CD14-positive monocyte (primary cell): ENCODE measurements around the gene MIGA2. TPM values are rescaled to one million over a fixed set of nuclear protein-coding genes. Genes with fewer than 3 reads are reported as not detected.
A peak's percentile ranks its signal among the peaks of the same experiment; 100 is the strongest.

Experiments
- DNase-seq, 3 donors: peaks; one replicate each; pipeline ENCODE4 v3.0.0-alpha.2; 2011 to 2022
- H2AFZ ChIP-seq: 2 replicates; pipeline ENCODE4 v1.6.0; 2012; ENCODE audit warnings: mild to moderate bottlenecking, low read depth, low read length, inconsistent platforms; ENCODE audit not compliant: insufficient read depth, poor library complexity, severe bottlenecking
- H3K27ac ChIP-seq, 2 donors: 1 replicate in 1 of 2; 2 replicates in 1 of 2; pipeline ENCODE4 v1.5.1; 2012 to 2013; ENCODE audit warnings: low read length in 2 of 2, control low read depth in 1 of 2, inconsistent platforms in 1 of 2, low read depth in 1 of 2, mild to moderate bottlenecking in 1 of 2
- H3K27me3 ChIP-seq, 2 donors: one replicate each; pipeline versions ENCODE4 v1.6.0 to v1.6.1; 2011 to 2013; ENCODE audit warnings: low read length in 2 of 2; ENCODE audit not compliant: control insufficient read depth in 2 of 2, insufficient read depth in 2 of 2
- H3K36me3 ChIP-seq, 2 donors: replicated peaks in 1 of 2; 1 replicate in 1 of 2; 2 replicates in 1 of 2; pipeline versions ENCODE4 v1.5.1 to v1.6.1; 2012 to 2013; ENCODE audit warnings: low read length in 2 of 2, control low read depth in 1 of 2, inconsistent platforms in 1 of 2, mild to moderate bottlenecking in 1 of 2; ENCODE audit not compliant: insufficient read depth in 2 of 2, control insufficient read depth in 1 of 2
- H3K4me1 ChIP-seq, 2 donors: 1 replicate in 1 of 2; 2 replicates in 1 of 2; pipeline versions ENCODE4 v1.5.1 to v1.6.1; 2012 to 2013; ENCODE audit warnings: low read length in 2 of 2, control low read depth in 1 of 2, inconsistent platforms in 1 of 2, mild to moderate bottlenecking in 1 of 2, moderate library complexity in 1 of 2; ENCODE audit not compliant: insufficient read depth in 2 of 2, control insufficient read depth in 1 of 2
- H3K4me2 ChIP-seq: replicated peaks from 2 replicates; pipeline ENCODE3; 2012; ENCODE audit warnings: low read length, moderate library complexity, mild to moderate bottlenecking; ENCODE audit not compliant: poor library complexity, severe bottlenecking; ENCODE audit errors: extremely low read depth
- H3K4me3 ChIP-seq, 3 experiments: fragments of 200-600 bp in 1 of 3; sonication (generic) in 1 of 3; replicated peaks in 1 of 3; 1 replicate in 2 of 3; 2 replicates in 1 of 3; pipeline ENCODE4 v1.5.1; 2011 to 2013; ENCODE audit warnings: low read length in 3 of 3, mild to moderate bottlenecking in 3 of 3, control low read depth in 2 of 3, low read depth in 2 of 3, inconsistent platforms in 1 of 3, moderate library complexity in 1 of 3
- H3K79me2 ChIP-seq: 2 replicates; pipeline ENCODE4 v1.6.0; 2012; ENCODE audit warnings: mild to moderate bottlenecking, control low read depth, inconsistent platforms, low read length, moderate library complexity; ENCODE audit not compliant: insufficient read depth
- H3K9ac ChIP-seq: 2 replicates; pipeline ENCODE4 v1.6.0; 2017; ENCODE audit warnings: low read length, mild to moderate bottlenecking; ENCODE audit not compliant: insufficient read depth, poor library complexity, severe bottlenecking
- H3K9me3 ChIP-seq, 2 donors: replicated peaks in 1 of 2; 1 replicate in 1 of 2; 2 replicates in 1 of 2; pipeline versions ENCODE4 v1.5.1 to v1.6.1; 2012 to 2013; ENCODE audit warnings: low read length in 2 of 2, control low read depth in 1 of 2; ENCODE audit not compliant: control insufficient read depth in 1 of 2, insufficient read depth in 1 of 2
- H4K20me1 ChIP-seq: 2 replicates; pipeline ENCODE4 v1.6.0; 2012; ENCODE audit warnings: mild to moderate bottlenecking, low read length, control low read depth, moderate library complexity; ENCODE audit not compliant: insufficient read depth
- H3K27ac Mint-ChIP-seq, 7 donors: one replicate each; pipeline ENCODE4 v1.8.0; 2020; ENCODE audit warnings: mild to moderate bottlenecking in 7 of 7, mixed read lengths in 7 of 7, moderate library complexity in 6 of 7, inconsistent platforms in 2 of 7
- H3K27me3 Mint-ChIP-seq, 3 donors: one replicate each; pipeline ENCODE4 v1.8.0; 2021 to 2022; ENCODE audit warnings: low read depth in 3 of 3, mild to moderate bottlenecking in 3 of 3, mixed read lengths in 3 of 3, moderate library complexity in 3 of 3, inconsistent platforms in 1 of 3
- H3K36me3 Mint-ChIP-seq, 2 donors: one replicate each; pipeline ENCODE4 v1.8.0; 2020; ENCODE audit warnings: mixed read lengths in 2 of 2, inconsistent platforms in 1 of 2, mild to moderate bottlenecking in 1 of 2
- H3K4me1 Mint-ChIP-seq: one replicate; pipeline ENCODE4 v1.8.0; 2020; ENCODE audit warnings: mild to moderate bottlenecking, mixed read lengths
- H3K4me3 Mint-ChIP-seq, 2 donors: one replicate each; pipeline ENCODE4 v1.8.0; 2020; ENCODE audit warnings: mild to moderate bottlenecking in 2 of 2, mixed read lengths in 2 of 2, moderate library complexity in 1 of 2
- H3K9me3 Mint-ChIP-seq, 7 donors: one replicate each; pipeline ENCODE4 v1.8.0; 2020 to 2022; ENCODE audit warnings: mixed read lengths in 7 of 7, mild to moderate bottlenecking in 6 of 7, moderate library complexity in 6 of 7, inconsistent platforms in 2 of 7
- WGBS: methylation state at CpG from one replicate; pipeline ENCODE4 v1.1.5; 2013; ENCODE audit warnings: missing lambda C conversion rate; ENCODE audit not compliant: insufficient coverage; 5-methylcytosine and 5-hydroxymethylcytosine counted together
- intact Hi-C, 2 donors: fragments of 100-400 bp; cut with micrococcal nuclease; formaldehyde crosslinking; loops; one replicate each; pipeline versions ENCODE4 v1.15.0 to v1.15.1; 2023
- polyA plus RNA-seq, 3 donors: library from polyadenylated mRNA; depleted of rRNA in 1 of 3; unstranded in 2 of 3; stranded (reverse) in 1 of 3; fragments of 300-500 nt in 2 of 3; fragments of >200 nt in 1 of 3; fragmentation: Illumina TruSeq in 2 of 3; gene quantifications; 1 replicate in 2 of 3; 2 replicates in 1 of 3; pipeline ENCODE4 v1.2.3, GENCODE V29; 2012 to 2021
- TF ChIP-seq, protein P1 (sequence below): fragments of 200-600 bp; IDR thresholded peaks from one replicate; pipeline ENCODE4 v1.8.0; 2022; ENCODE audit warnings: antibody characterized with exemption, mild to moderate bottlenecking

The MIGA2 gene
- polyA plus RNA-seq, 3 donors = 1.9 to 45.4 (median 5.9) TPM

DNA sequence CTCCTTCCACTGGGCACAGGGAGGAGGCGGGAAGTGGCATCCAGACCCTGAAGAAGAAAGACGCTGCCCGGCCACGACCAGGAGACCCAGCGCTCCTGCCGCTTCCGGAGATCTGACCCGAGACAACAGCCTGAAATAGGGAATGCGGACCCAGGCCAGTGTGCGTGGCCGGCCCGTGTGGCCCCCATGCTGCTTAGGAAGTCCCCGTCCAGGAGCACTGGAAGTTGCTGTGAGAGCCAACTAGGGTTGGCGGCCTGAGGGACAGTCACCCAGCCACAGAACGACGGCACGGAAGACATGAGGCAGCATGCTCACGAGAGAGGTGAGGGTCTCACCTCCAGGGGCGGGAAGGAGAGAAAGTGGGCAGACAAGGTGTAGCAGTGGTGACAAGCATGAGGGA, 25.3 kb upstream of the MIGA2 start:
- Histone ChIP-seq H3K27me3 (no peaks in the 10 kb centered on the region), H3K36me3 (peaks cover 44 to 66% of the 10 kb centered on the region in 2 donors), H3K4me2 (no peak overlapping the region), H3K79me2 (no peaks in the 10 kb centered on the region), H2AFZ (no peak overlapping the region), H3K9ac (no peak overlapping the region), H3K27ac (no peak overlapping the region), H4K20me1 (no peaks in the 10 kb centered on the region), H3K9me3 (no peaks in the 10 kb centered on the region), H3K4me3 (no peak overlapping the region), H3K4me1 (peaks cover 7 to 8% of the 10 kb centered on the region in 2 donors)
- intact Hi-C loops = no loop called here
- H3K27ac Mint-ChIP-seq = peak overlapping the region in 1 of 7 donors; percentile 27
- WGBS = 98% methylated on average over 14 of the region's 19 CpGs
- H3K4me1 Mint-ChIP-seq = peaks cover 9% of the 10 kb centered on the region
- TF ChIP-seq, protein P1, sequence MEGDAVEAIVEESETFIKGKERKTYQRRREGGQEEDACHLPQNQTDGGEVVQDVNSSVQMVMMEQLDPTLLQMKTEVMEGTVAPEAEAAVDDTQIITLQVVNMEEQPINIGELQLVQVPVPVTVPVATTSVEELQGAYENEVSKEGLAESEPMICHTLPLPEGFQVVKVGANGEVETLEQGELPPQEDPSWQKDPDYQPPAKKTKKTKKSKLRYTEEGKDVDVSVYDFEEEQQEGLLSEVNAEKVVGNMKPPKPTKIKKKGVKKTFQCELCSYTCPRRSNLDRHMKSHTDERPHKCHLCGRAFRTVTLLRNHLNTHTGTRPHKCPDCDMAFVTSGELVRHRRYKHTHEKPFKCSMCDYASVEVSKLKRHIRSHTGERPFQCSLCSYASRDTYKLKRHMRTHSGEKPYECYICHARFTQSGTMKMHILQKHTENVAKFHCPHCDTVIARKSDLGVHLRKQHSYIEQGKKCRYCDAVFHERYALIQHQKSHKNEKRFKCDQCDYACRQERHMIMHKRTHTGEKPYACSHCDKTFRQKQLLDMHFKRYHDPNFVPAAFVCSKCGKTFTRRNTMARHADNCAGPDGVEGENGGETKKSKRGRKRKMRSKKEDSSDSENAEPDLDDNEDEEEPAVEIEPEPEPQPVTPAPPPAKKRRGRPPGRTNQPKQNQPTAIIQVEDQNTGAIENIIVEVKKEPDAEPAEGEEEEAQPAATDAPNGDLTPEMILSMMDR = no peak
- H3K36me3 Mint-ChIP-seq = peaks cover 43 to 80% of the 10 kb centered on the region in 2 donors
- H3K9me3 Mint-ChIP-seq = no peaks in the 10 kb centered on the region
- peaks cover 0 to 3% (median 0%) of the 10 kb centered on the region in 3 donors for H3K27me3 Mint-ChIP-seq
- H3K4me3 Mint-ChIP-seq = no peak overlapping the region
- DNase-seq = no peak

DNA sequence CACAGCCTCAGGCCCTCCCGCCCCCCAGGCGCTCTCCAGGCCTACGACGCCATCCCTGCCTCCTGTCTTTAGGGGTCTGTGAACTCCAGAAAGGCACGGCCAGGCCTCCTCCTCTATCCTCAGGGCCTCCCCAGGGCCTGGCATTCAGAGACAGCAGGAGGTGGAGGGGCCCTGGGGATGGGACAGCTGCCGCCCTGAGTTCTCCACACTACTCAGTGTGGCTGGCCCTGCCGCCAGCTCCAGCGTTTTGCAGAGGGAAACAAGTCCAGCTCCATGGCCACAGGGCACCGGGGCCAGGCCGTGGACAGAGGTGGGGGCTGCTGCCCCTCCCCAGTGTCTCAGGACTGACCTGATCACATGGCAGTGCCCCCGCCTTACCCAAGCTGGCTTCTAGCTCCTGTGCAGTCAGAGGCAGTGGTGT, 24.7 kb upstream of the MIGA2 start:
- peaks cover 39 to 79% of the 10 kb centered on the region in 2 donors for H3K36me3 Mint-ChIP-seq
- H3K4me3 Mint-ChIP-seq = no peak overlapping the region
- H3K27ac ChIP-seq = no peak overlapping the region
- DNase-seq = no peak
- no peak overlapping the region for H3K4me3 ChIP-seq
- intact Hi-C loops = no loop called here
- no peaks in the 10 kb centered on the region for H3K9me3 ChIP-seq
- H3K4me1 ChIP-seq = peaks cover 7 to 8% of the 10 kb centered on the region in 2 donors
- no peaks in the 10 kb centered on the region for H4K20me1 ChIP-seq
- no peak overlapping the region for H2AFZ ChIP-seq
- H3K4me1 Mint-ChIP-seq = peaks cover 9% of the 10 kb centered on the region
- H3K79me2 ChIP-seq = no peaks in the 10 kb centered on the region
- no peak overlapping the region for H3K9ac ChIP-seq
- no peak overlapping the region for H3K27ac Mint-ChIP-seq
- no peaks in the 10 kb centered on the region for H3K9me3 Mint-ChIP-seq
- TF ChIP-seq, protein P1 = no peak
- H3K4me2 ChIP-seq = no peak overlapping the region
- H3K27me3 Mint-ChIP-seq = peaks cover 0 to 3% (median 0%) of the 10 kb centered on the region in 3 donors
- H3K27me3 ChIP-seq = no peaks in the 10 kb centered on the region
- peaks cover 38 to 64% of the 10 kb centered on the region in 2 donors for H3K36me3 ChIP-seq
- WGBS = 93% methylated on average over 10 of the region's 11 CpGs
